Hematopoietic multipotent progenitor cell treated with erythropoietin and hydrocortisone succinate and interleukin-3 and kit ligand, for 4 days (in vitro differentiated cells): Measurements from ENCODE around the gene SH2D3A.
A peak's percentile ranks its signal among the peaks of the same experiment; 100 is the strongest.
"Not testable (repeated sequence)": the region's sequence is repeated elsewhere in the genome, so short reads cannot be mapped to it uniquely, and the experiment has no call there.

Source experiments
- DNase-seq: peaks from one replicate; pipeline ENCODE4 v3.0.0-alpha.2; 2015

Gene SH2D3A

GRCh38 chr19:6767357-6768235 lies at the start of gene SH2D3A:
SH2D3A (minus strand) TSS chr19:6767435; CDS start chr19:6763748, 3,687 bp downstream.
- DNase-seq, result peak; percentile 98

GRCh38 chr19:6813659-6814058 lies 46.4 kb upstream of the SH2D3A start:
- DNase-seq, result no peak

GRCh38 chr19:6812612-6813011 lies 45.4 kb upstream of the SH2D3A start:
- no peak for DNase-seq

- peak; percentile 74 for DNase-seq
Measured at GRCh38 chr19:6811906-6812305, 44.7 kb upstream of the SH2D3A start.

- DNase-seq, result no peak
Measured at GRCh38 chr19:6811378-6811777, 44.1 kb upstream of the SH2D3A start.

- no peak for DNase-seq
Measured at GRCh38 chr19:6809262-6809661, 42.0 kb upstream of the SH2D3A start.

GRCh38 chr19:6808494-6808893 lies 41.3 kb upstream of the SH2D3A start:
- no peak for DNase-seq

- no peak for DNase-seq
Measured at GRCh38 chr19:6807291-6807690, 40.1 kb upstream of the SH2D3A start.

- DNase-seq, result peak; percentile 46
Measured at GRCh38 chr19:6806488-6806887, 39.3 kb upstream of the SH2D3A start.

GRCh38 chr19:6803036-6803404 lies 35.8 kb upstream of the SH2D3A start:
- DNase-seq, result no peak

GRCh38 chr19:6802336-6803035 lies 35.3 kb upstream of the SH2D3A start:
- DNase-seq, result peak; percentile 96

- DNase-seq, result peak; percentile 98
Measured at GRCh38 chr19:6801485-6802086, 34.4 kb upstream of the SH2D3A start.

GRCh38 chr19:6800991-6801484 lies 33.8 kb upstream of the SH2D3A start:
- DNase-seq, result no peak

GRCh38 chr19:6800160-6800790 lies 33.0 kb upstream of the SH2D3A start:
- DNase-seq, result not testable (repeated sequence)

- no peak for DNase-seq
Measured at GRCh38 chr19:6797646-6798045, 30.4 kb upstream of the SH2D3A start.

GRCh38 chr19:6796278-6796677 lies 29.0 kb upstream of the SH2D3A start:
- no peak for DNase-seq

- no peak for DNase-seq
Measured at GRCh38 chr19:6794686-6795431, 27.6 kb upstream of the SH2D3A start.

GRCh38 chr19:6793973-6794372 lies 26.7 kb upstream of the SH2D3A start:
- no peak for DNase-seq

- no peak for DNase-seq
Measured at GRCh38 chr19:6793411-6793810, 26.2 kb upstream of the SH2D3A start.

GRCh38 chr19:6791237-6791636 lies 24.0 kb upstream of the SH2D3A start:
- no peak for DNase-seq

- no peak for DNase-seq
Measured at GRCh38 chr19:6790194-6791128, 23.2 kb upstream of the SH2D3A start.
